ENCODE data around the gene PGM5.
"Not testable (repeated sequence)": the region's sequence is repeated elsewhere in the genome, so short reads cannot be mapped to it uniquely, and the experiment has no call there.

DNA sequence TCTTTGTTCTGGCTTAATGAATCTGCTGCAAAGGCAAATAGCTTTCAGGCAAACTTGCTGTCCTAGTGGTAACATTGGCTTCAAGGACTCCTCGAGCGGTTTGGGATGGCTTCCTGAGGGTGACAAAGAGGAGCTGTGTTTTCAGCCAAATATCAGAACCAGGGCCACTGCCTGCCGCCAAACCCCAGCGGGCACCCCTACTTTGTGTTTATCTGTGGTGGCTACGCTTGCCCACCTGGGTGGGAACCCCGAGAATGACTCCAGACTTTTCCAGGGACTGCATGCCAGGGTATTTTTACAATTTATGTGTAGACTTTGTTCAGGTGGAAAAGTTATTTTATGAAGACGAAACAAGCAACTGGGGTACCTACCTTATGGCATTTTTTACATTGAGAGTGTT is 18.4 kb upstream of the PGM5 start:
- not testable (repeated sequence) for TF ChIP-seq YY1 (IDR thresholded peaks at IDR 0.05; ENCODE audit: insufficient read depth, insufficient read length); ZNF274 (IDR thresholded peaks at IDR 0.05; ENCODE audit: low read depth, low read length); SUZ12 (IDR thresholded peaks at IDR 0.05; ENCODE audit: extremely low read depth, insufficient read depth, insufficient read length)
